CD14-positive monocyte (primary cell): ENCODE data around the gene PIK3C3. TPM values are rescaled to one million over a fixed set of nuclear protein-coding genes. Genes with fewer than 3 reads are reported as not detected.

Experiments used
- DNase-seq, 3 donors: peaks; one replicate each; pipeline ENCODE4 v3.0.0-alpha.2; 2011 to 2022
- H2AFZ ChIP-seq: 2 replicates; pipeline ENCODE4 v1.6.0; 2012; ENCODE audit warnings: mild to moderate bottlenecking, low read depth, low read length, inconsistent platforms; ENCODE audit not compliant: insufficient read depth, poor library complexity, severe bottlenecking
- H3K27ac ChIP-seq, 2 donors: 1 replicate in 1 of 2; 2 replicates in 1 of 2; pipeline ENCODE4 v1.5.1; 2012 to 2013; ENCODE audit warnings: low read length in 2 of 2, control low read depth in 1 of 2, inconsistent platforms in 1 of 2, low read depth in 1 of 2, mild to moderate bottlenecking in 1 of 2
- H3K27me3 ChIP-seq, 2 donors: one replicate each; pipeline versions ENCODE4 v1.6.0 to v1.6.1; 2011 to 2013; ENCODE audit warnings: low read length in 2 of 2; ENCODE audit not compliant: control insufficient read depth in 2 of 2, insufficient read depth in 2 of 2
- H3K36me3 ChIP-seq, 2 donors: replicated peaks in 1 of 2; 1 replicate in 1 of 2; 2 replicates in 1 of 2; pipeline versions ENCODE4 v1.5.1 to v1.6.1; 2012 to 2013; ENCODE audit warnings: low read length in 2 of 2, control low read depth in 1 of 2, inconsistent platforms in 1 of 2, mild to moderate bottlenecking in 1 of 2; ENCODE audit not compliant: insufficient read depth in 2 of 2, control insufficient read depth in 1 of 2
- H3K4me1 ChIP-seq, 2 donors: 1 replicate in 1 of 2; 2 replicates in 1 of 2; pipeline versions ENCODE4 v1.5.1 to v1.6.1; 2012 to 2013; ENCODE audit warnings: low read length in 2 of 2, control low read depth in 1 of 2, inconsistent platforms in 1 of 2, mild to moderate bottlenecking in 1 of 2, moderate library complexity in 1 of 2; ENCODE audit not compliant: insufficient read depth in 2 of 2, control insufficient read depth in 1 of 2
- H3K4me2 ChIP-seq: replicated peaks from 2 replicates; pipeline ENCODE3; 2012; ENCODE audit warnings: low read length, moderate library complexity, mild to moderate bottlenecking; ENCODE audit not compliant: poor library complexity, severe bottlenecking; ENCODE audit errors: extremely low read depth
- H3K4me3 ChIP-seq, 3 experiments: fragments of 200-600 bp in 1 of 3; sonication (generic) in 1 of 3; replicated peaks in 1 of 3; 1 replicate in 2 of 3; 2 replicates in 1 of 3; pipeline ENCODE4 v1.5.1; 2011 to 2013; ENCODE audit warnings: low read length in 3 of 3, mild to moderate bottlenecking in 3 of 3, control low read depth in 2 of 3, low read depth in 2 of 3, inconsistent platforms in 1 of 3, moderate library complexity in 1 of 3
- H3K79me2 ChIP-seq: 2 replicates; pipeline ENCODE4 v1.6.0; 2012; ENCODE audit warnings: mild to moderate bottlenecking, control low read depth, inconsistent platforms, low read length, moderate library complexity; ENCODE audit not compliant: insufficient read depth
- H3K9ac ChIP-seq: 2 replicates; pipeline ENCODE4 v1.6.0; 2017; ENCODE audit warnings: low read length, mild to moderate bottlenecking; ENCODE audit not compliant: insufficient read depth, poor library complexity, severe bottlenecking
- H3K9me3 ChIP-seq, 2 donors: replicated peaks in 1 of 2; 1 replicate in 1 of 2; 2 replicates in 1 of 2; pipeline versions ENCODE4 v1.5.1 to v1.6.1; 2012 to 2013; ENCODE audit warnings: low read length in 2 of 2, control low read depth in 1 of 2; ENCODE audit not compliant: control insufficient read depth in 1 of 2, insufficient read depth in 1 of 2
- H4K20me1 ChIP-seq: 2 replicates; pipeline ENCODE4 v1.6.0; 2012; ENCODE audit warnings: mild to moderate bottlenecking, low read length, control low read depth, moderate library complexity; ENCODE audit not compliant: insufficient read depth
- H3K27ac Mint-ChIP-seq, 7 donors: one replicate each; pipeline ENCODE4 v1.8.0; 2020; ENCODE audit warnings: mild to moderate bottlenecking in 7 of 7, mixed read lengths in 7 of 7, moderate library complexity in 6 of 7, inconsistent platforms in 2 of 7
- H3K27me3 Mint-ChIP-seq, 3 donors: one replicate each; pipeline ENCODE4 v1.8.0; 2021 to 2022; ENCODE audit warnings: low read depth in 3 of 3, mild to moderate bottlenecking in 3 of 3, mixed read lengths in 3 of 3, moderate library complexity in 3 of 3, inconsistent platforms in 1 of 3
- H3K36me3 Mint-ChIP-seq, 2 donors: one replicate each; pipeline ENCODE4 v1.8.0; 2020; ENCODE audit warnings: mixed read lengths in 2 of 2, inconsistent platforms in 1 of 2, mild to moderate bottlenecking in 1 of 2
- H3K4me1 Mint-ChIP-seq: one replicate; pipeline ENCODE4 v1.8.0; 2020; ENCODE audit warnings: mild to moderate bottlenecking, mixed read lengths
- H3K4me3 Mint-ChIP-seq, 2 donors: one replicate each; pipeline ENCODE4 v1.8.0; 2020; ENCODE audit warnings: mild to moderate bottlenecking in 2 of 2, mixed read lengths in 2 of 2, moderate library complexity in 1 of 2
- H3K9me3 Mint-ChIP-seq, 7 donors: one replicate each; pipeline ENCODE4 v1.8.0; 2020 to 2022; ENCODE audit warnings: mixed read lengths in 7 of 7, mild to moderate bottlenecking in 6 of 7, moderate library complexity in 6 of 7, inconsistent platforms in 2 of 7
- WGBS: methylation state at CpG from one replicate; pipeline ENCODE4 v1.1.5; 2013; ENCODE audit warnings: missing lambda C conversion rate; ENCODE audit not compliant: insufficient coverage; 5-methylcytosine and 5-hydroxymethylcytosine counted together
- intact Hi-C, 2 donors: fragments of 100-400 bp; cut with micrococcal nuclease; formaldehyde crosslinking; loops; one replicate each; pipeline versions ENCODE4 v1.15.0 to v1.15.1; 2023
- polyA plus RNA-seq, 3 donors: library from polyadenylated mRNA; depleted of rRNA in 1 of 3; unstranded in 2 of 3; stranded (reverse) in 1 of 3; fragments of 300-500 nt in 2 of 3; fragments of >200 nt in 1 of 3; fragmentation: Illumina TruSeq in 2 of 3; gene quantifications; 1 replicate in 2 of 3; 2 replicates in 1 of 3; pipeline ENCODE4 v1.2.3, GENCODE V29; 2012 to 2021
- TF ChIP-seq, protein P1 (sequence below): fragments of 200-600 bp; IDR thresholded peaks from one replicate; pipeline ENCODE4 v1.8.0; 2022; ENCODE audit warnings: antibody characterized with exemption, mild to moderate bottlenecking

Gene PIK3C3
- polyA plus RNA-seq, 3 donors: 16.5 to 29.1 (median 25.9) TPM

DNA sequence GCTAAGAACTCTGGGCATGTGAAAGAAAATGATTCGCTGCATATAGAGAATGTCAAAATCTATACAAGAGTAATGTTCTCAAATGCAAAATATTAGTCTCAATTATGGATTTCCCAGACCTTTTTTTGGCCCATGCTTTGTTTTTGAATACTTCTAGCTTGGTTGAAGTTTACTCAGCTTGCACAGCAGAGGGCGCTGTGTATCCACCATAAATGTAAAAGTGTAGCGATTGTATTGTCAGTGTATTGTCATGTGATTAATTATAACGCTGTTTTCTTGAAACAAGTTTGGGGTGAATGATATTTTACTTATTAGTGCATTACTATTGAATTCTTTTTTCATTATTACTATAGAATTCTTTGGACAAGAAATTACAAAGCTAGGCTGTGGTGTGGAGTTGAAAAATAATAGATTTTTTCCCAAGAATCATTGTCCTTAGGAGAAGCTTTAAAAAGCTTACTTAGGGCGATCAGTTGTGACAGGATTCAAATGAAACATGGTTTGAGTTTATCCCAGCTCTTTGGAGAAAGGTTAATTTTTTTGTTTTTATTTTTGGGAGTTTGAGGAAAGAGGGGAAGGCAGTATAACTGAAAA lies 98.3 kb downstream of the PIK3C3 start:
- TF ChIP-seq, protein P1, sequence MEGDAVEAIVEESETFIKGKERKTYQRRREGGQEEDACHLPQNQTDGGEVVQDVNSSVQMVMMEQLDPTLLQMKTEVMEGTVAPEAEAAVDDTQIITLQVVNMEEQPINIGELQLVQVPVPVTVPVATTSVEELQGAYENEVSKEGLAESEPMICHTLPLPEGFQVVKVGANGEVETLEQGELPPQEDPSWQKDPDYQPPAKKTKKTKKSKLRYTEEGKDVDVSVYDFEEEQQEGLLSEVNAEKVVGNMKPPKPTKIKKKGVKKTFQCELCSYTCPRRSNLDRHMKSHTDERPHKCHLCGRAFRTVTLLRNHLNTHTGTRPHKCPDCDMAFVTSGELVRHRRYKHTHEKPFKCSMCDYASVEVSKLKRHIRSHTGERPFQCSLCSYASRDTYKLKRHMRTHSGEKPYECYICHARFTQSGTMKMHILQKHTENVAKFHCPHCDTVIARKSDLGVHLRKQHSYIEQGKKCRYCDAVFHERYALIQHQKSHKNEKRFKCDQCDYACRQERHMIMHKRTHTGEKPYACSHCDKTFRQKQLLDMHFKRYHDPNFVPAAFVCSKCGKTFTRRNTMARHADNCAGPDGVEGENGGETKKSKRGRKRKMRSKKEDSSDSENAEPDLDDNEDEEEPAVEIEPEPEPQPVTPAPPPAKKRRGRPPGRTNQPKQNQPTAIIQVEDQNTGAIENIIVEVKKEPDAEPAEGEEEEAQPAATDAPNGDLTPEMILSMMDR: peak; percentile 92
- WGBS: 33% methylated on average over 2 of the region's 5 CpGs
- no peak overlapping the region for H3K4me3 ChIP-seq
- no peaks in the 10 kb centered on the region for H3K9me3 Mint-ChIP-seq
- no peaks in the 10 kb centered on the region for H3K79me2 ChIP-seq
- H3K36me3 Mint-ChIP-seq: peaks cover 43 to 44% of the 10 kb centered on the region in 2 donors
- peaks cover 1 to 4% of the 10 kb centered on the region in 2 donors for H3K4me1 ChIP-seq
- no peaks in the 10 kb centered on the region for H3K27me3 ChIP-seq
- H3K9me3 ChIP-seq: no peaks in the 10 kb centered on the region
- peak overlapping the region in 1 of 2 donors; percentile 15 for H3K27ac ChIP-seq
- peak; percentile 34 to 58 (median 57) for DNase-seq
- intact Hi-C loops: no loop called here
- no peaks in the 10 kb centered on the region for H3K27me3 Mint-ChIP-seq
- no peak overlapping the region for H2AFZ ChIP-seq
- H3K4me1 Mint-ChIP-seq: peaks cover 7% of the 10 kb centered on the region
- H4K20me1 ChIP-seq: peaks cover 3% of the 10 kb centered on the region
- no peak overlapping the region for H3K9ac ChIP-seq
- H3K4me2 ChIP-seq: no peak overlapping the region
- H3K4me3 Mint-ChIP-seq: no peak overlapping the region
- peaks cover 22 to 57% of the 10 kb centered on the region in 2 donors for H3K36me3 ChIP-seq
- H3K27ac Mint-ChIP-seq: peak overlapping the region in 2 of 7 donors; percentile 68 to 70

- Histone ChIP-seq H4K20me1 (no peaks in the 10 kb centered on the region), H3K9me3 (no peaks in the 10 kb centered on the region), H3K27ac (no peak overlapping the region), H3K9ac (no peak overlapping the region), H3K4me2 (no peak overlapping the region), H3K79me2 (no peaks in the 10 kb centered on the region), H3K27me3 (no peaks in the 10 kb centered on the region), H2AFZ (no peak overlapping the region), H3K4me3 (no peak overlapping the region), H3K36me3 (peaks cover 33 to 73% of the 10 kb centered on the region in 2 donors), H3K4me1 (no peaks in the 10 kb centered on the region)
- no peaks in the 10 kb centered on the region for H3K27me3 Mint-ChIP-seq
- no peaks in the 10 kb centered on the region for H3K9me3 Mint-ChIP-seq
- no peak for DNase-seq
- H3K36me3 Mint-ChIP-seq: peaks cover 55 to 60% of the 10 kb centered on the region in 2 donors
- H3K27ac Mint-ChIP-seq: no peak overlapping the region
- H3K4me3 Mint-ChIP-seq: no peak overlapping the region
- intact Hi-C loops: no loop called here
- TF ChIP-seq, protein P1: no peak
- peaks cover 4% of the 10 kb centered on the region for H3K4me1 Mint-ChIP-seq
Measured at GRCh38 chr18:42064109-42064508, 109.1 kb downstream of the PIK3C3 start.
